Measurements from ENCODE around the gene KANSL1L.

DNA sequence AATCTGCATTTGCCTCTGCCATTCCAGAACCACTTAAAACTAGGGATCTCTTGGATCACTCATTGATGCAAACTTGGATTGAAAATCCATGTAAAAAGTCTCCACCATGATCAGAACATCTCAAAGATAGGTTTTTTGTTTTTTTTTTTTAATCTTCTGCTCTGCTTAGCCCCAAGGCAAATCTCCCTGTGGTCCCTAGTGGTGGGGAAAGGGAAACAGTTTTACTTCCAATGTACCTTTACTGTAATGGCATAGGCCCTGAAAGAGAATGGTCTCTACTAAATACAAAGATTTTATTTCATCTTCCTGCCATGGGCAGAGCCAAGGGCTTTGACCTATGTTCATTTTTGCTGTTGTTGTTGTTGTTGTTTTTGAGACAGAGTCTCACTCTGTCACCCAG is 78.4 kb downstream of the KANSL1L start:
- TF ChIP-seq CTCF (IDR thresholded peaks at IDR 0.05) (no peak), POLR2A (IDR thresholded peaks at IDR 0.05) (no peak)
